Keratinocyte (primary cell): ENCODE results near the gene RNF151.

ENCODE experiments used
- EZH2 ChIP-seq: IDR thresholded peaks from one replicate; pipeline ENCODE4 v1.6.1; 2012; ENCODE audit warnings: inconsistent platforms, mild to moderate bottlenecking, low read length, moderate library complexity
- TF ChIP-seq, protein P1 (sequence below), 3 experiments: IDR thresholded peaks in 1 of 3; conservative IDR thresholded peaks in 1 of 3; optimal IDR thresholded peaks in 1 of 3; 2 replicates in 2 of 3; 3 replicates in 1 of 3; pipeline versions ENCODE3 to v1.5.1; 2011; ENCODE audit warnings: low read length in 3 of 3, mild to moderate bottlenecking in 3 of 3, moderate library complexity in 2 of 3, control low read depth in 1 of 3, inconsistent platforms in 1 of 3; ENCODE audit not compliant: insufficient read depth in 2 of 3; ENCODE audit errors: extremely low read depth in 1 of 3

DNA sequence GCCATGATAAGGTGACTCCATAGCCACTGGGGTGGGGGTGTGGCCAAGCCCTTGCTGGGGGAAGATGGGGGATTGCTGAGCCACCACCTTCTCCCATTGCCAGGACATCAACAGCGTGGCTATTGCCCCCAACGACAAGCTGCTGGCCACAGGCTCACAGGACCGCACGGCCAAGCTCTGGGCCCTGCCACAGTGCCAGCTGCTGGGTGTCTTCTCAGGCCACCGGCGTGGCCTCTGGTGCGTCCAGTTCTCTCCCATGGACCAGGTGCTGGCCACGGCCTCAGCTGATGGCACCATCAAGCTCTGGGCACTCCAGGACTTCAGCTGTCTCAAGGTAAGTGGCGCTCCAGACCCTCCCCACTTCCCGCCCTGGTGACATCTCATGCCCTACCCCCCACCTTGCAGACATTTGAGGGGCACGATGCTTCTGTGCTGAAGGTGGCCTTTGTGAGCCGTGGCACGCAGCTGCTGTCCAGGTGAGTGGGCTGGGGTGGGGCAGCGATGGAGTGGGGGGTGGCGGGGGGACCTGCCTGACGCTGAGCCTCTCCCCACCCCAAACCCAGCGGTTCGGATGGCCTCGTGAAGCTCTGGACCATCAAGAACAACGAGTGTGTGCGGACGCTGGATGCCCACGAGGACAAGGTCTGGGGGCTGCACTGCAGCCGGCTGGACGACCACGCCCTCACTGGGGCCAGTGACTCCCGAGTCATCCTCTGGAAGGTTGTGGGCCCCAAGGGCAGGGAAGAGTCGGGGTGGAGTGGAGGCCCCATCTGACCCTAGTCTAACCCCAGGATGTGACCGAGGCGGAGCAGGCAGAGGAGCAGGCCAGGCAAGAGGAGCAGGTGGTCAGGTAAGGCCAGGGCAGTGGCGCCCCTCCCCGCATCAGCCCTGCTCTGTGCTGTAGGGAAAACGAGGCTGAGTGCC is 10.6 kb downstream of the RNF151 start:
- TF ChIP-seq, protein P1, sequence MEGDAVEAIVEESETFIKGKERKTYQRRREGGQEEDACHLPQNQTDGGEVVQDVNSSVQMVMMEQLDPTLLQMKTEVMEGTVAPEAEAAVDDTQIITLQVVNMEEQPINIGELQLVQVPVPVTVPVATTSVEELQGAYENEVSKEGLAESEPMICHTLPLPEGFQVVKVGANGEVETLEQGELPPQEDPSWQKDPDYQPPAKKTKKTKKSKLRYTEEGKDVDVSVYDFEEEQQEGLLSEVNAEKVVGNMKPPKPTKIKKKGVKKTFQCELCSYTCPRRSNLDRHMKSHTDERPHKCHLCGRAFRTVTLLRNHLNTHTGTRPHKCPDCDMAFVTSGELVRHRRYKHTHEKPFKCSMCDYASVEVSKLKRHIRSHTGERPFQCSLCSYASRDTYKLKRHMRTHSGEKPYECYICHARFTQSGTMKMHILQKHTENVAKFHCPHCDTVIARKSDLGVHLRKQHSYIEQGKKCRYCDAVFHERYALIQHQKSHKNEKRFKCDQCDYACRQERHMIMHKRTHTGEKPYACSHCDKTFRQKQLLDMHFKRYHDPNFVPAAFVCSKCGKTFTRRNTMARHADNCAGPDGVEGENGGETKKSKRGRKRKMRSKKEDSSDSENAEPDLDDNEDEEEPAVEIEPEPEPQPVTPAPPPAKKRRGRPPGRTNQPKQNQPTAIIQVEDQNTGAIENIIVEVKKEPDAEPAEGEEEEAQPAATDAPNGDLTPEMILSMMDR (optimal IDR thresholded peaks at IDR 0.05 in 1 of 3, IDR thresholded peaks at IDR 0.05 in 1 of 3, conservative IDR thresholded peaks at IDR 0.05 in 1 of 3; ENCODE audit: extremely low read depth in 1 of 3, insufficient read depth in 2 of 3, low read length in 3 of 3) = no peak
- no peak for TF ChIP-seq EZH2
